GM23338 (cell line): ENCODE data around the gene PPHLN1. TPM values are rescaled to one million over a fixed set of nuclear protein-coding genes. Genes with fewer than 3 reads are reported as not detected.

ENCODE experiments used
- ATAC-seq: fragments of 200-7000 bp; cut with Tn5 transposase; 3 replicates; pipeline ENCODE4 v1.9.1; 2020
- DNase-seq: peaks from one replicate; pipeline ENCODE4 v3.0.0-alpha.2; 2015; ENCODE audit warnings: low spot score
- H2AFZ ChIP-seq: fragments of 200-600 bp; sonication (generic); 2 replicates; pipeline ENCODE4 v1.8.0; 2016; ENCODE audit warnings: antibody characterized with exemption, mild to moderate bottlenecking, moderate library complexity
- H3F3A ChIP-seq: fragments of 200-600 bp; sonication (generic); replicated peaks from 2 replicates; pipeline ENCODE4 v1.8.0; 2017; ENCODE audit warnings: antibody characterized with exemption, mixed run types, low read depth
- H3K27ac ChIP-seq: fragments of 200-600 bp; sonication (generic); 2 replicates; pipeline ENCODE4 v1.6.1; 2016; ENCODE audit warnings: low read depth
- H3K27me3 ChIP-seq: fragments of 200-600 bp; sonication (generic); 2 replicates; pipeline ENCODE4 v1.8.0; 2016; ENCODE audit warnings: mild to moderate bottlenecking, mixed run types, moderate library complexity; ENCODE audit not compliant: insufficient read depth
- H3K36me3 ChIP-seq: fragments of 200-600 bp; sonication (generic); 2 replicates; pipeline ENCODE4 v1.8.0; 2016; ENCODE audit warnings: mild to moderate bottlenecking; ENCODE audit not compliant: insufficient read depth
- H3K4me1 ChIP-seq: fragments of 200-600 bp; sonication (generic); 2 replicates; pipeline ENCODE4 v1.8.0; 2016; ENCODE audit warnings: mild to moderate bottlenecking, moderate library complexity; ENCODE audit not compliant: insufficient read depth
- H3K4me2 ChIP-seq: fragments of 200-600 bp; sonication (generic); 2 replicates; pipeline ENCODE4 v1.7.1; 2017; ENCODE audit warnings: mixed run types
- H3K4me3 ChIP-seq: fragments of 200-600 bp; sonication (generic); 2 replicates; pipeline ENCODE4 v1.6.1; 2016; ENCODE audit warnings: mixed run types
- H3K79me2 ChIP-seq: fragments of 200-600 bp; sonication (generic); replicated peaks from 2 replicates; pipeline ENCODE4 v1.8.0; 2017; ENCODE audit warnings: mild to moderate bottlenecking; ENCODE audit not compliant: insufficient read depth
- H3K9me2 ChIP-seq: fragments of 200-600 bp; sonication (generic); 2 replicates; pipeline ENCODE4 v1.8.0; 2017; ENCODE audit not compliant: insufficient read depth
- H4K20me1 ChIP-seq: fragments of 200-600 bp; sonication (generic); replicated peaks from 2 replicates; pipeline ENCODE4 v1.8.0; 2017; ENCODE audit warnings: mild to moderate bottlenecking; ENCODE audit not compliant: insufficient read depth
- H3K27ac Mint-ChIP-seq: 2 replicates; pipeline ENCODE4 v1.8.0; 2020; ENCODE audit warnings: inconsistent platforms, mild to moderate bottlenecking, moderate library complexity, mixed read lengths
- H3K27me3 Mint-ChIP-seq: 3 replicates; pipeline ENCODE4 v1.8.0; 2022; ENCODE audit warnings: low read depth, mild to moderate bottlenecking, moderate library complexity, mixed read lengths, inconsistent platforms; ENCODE audit not compliant: insufficient read depth, poor library complexity
- H3K36me3 Mint-ChIP-seq: 3 replicates; pipeline ENCODE4 v1.8.0; 2021; ENCODE audit warnings: low read depth, mild to moderate bottlenecking, inconsistent platforms, moderate library complexity, mixed read lengths
- H3K4me1 Mint-ChIP-seq: 3 replicates; pipeline ENCODE4 v1.8.0; 2020; ENCODE audit warnings: mild to moderate bottlenecking, inconsistent platforms, mixed read lengths
- H3K4me3 Mint-ChIP-seq: 3 replicates; pipeline ENCODE4 v1.8.0; 2021; ENCODE audit warnings: moderate library complexity, mild to moderate bottlenecking, inconsistent platforms, mixed read lengths
- H3K9me3 Mint-ChIP-seq: 3 replicates; pipeline ENCODE4 v1.8.0; 2020; ENCODE audit warnings: moderate library complexity, mild to moderate bottlenecking, inconsistent platforms, mixed read lengths
- EZH2phosphoT487 ChIP-seq: fragments of 200-600 bp; sonication (generic); IDR thresholded peaks from one replicate; pipeline ENCODE4 v1.8.1; 2018; ENCODE audit warnings: antibody characterized with exemption; ENCODE audit not compliant: unreplicated experiment
- JUNB ChIP-seq: IDR thresholded peaks from one replicate; pipeline ENCODE4 v1.6.1; 2016; ENCODE audit warnings: antibody characterized with exemption; ENCODE audit not compliant: unreplicated experiment
- NANOG ChIP-seq: IDR thresholded peaks from 2 replicates; pipeline ENCODE4 v1.6.1; 2016; ENCODE audit warnings: antibody characterized with exemption, borderline replicate concordance
- POLR2AphosphoS5 ChIP-seq: IDR thresholded peaks from 2 replicates; pipeline ENCODE4 v1.6.1; 2016; ENCODE audit warnings: antibody characterized with exemption, low read depth
- STAT1 ChIP-seq: IDR thresholded peaks from one replicate; pipeline ENCODE4 v1.6.1; 2016; ENCODE audit warnings: antibody characterized with exemption; ENCODE audit not compliant: unreplicated experiment
- ZNF331 ChIP-seq: fragments of 250-450 bp; sonication (Bioruptor Pico); IDR thresholded peaks from 2 replicates; pipeline ENCODE4 v1.5.0; 2020; ENCODE audit warnings: low read depth, mild to moderate bottlenecking, moderate library complexity
- polyA plus RNA-seq: library from polyadenylated mRNA; unstranded; fragments of >200 nt; fragmentation: Nextera tagmentation; extraction: Ambion mirVana; gene quantifications from 2 replicates; pipeline ENCODE4 v1.2.1, GENCODE V29; 2016
- total RNA-seq: library from RNA; depleted of rRNA; stranded (reverse); fragments of >200 nt; shearing (Covaris generic); gene quantifications from 2 replicates; pipeline ENCODE4 v1.2.3, GENCODE V29; 2014
- TF ChIP-seq, protein P1 (sequence below): IDR thresholded peaks from one replicate; pipeline ENCODE4 v1.6.1; 2018; ENCODE audit warnings: antibody characterized with exemption; ENCODE audit not compliant: unreplicated experiment

The PPHLN1 gene
- total and polyA plus RNA-seq, 2 experiments from 2014 or later = 93.0 to 103 TPM

DNA sequence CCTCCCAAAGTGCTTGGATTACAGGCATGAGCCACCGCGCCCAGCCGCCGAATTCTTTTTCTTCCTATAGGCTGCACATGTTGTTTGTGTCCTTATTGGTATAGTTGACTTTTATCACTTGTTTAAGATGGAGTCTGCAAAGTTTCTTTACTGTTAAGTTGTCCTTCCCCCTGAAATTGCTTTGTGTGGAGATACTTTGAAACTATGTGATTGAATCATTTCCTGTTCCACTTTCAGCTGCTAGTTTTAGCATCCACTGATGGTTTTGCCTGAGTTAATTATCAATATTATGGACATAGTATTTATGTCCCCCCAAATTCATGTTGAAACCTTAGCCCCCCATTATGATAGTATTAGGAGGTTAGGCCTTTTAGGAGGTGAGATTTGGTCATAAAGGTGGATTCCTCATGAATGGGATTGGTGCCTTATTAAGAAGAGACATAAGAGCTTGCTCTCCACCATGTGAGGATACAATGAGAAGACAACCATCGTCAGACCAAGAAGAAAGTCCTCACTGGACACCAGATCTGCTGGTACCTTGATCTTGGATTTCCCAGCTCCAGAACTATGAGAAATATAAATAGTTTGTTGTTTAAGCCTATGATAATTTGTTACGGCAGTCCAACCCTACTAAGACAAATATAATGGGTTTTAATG is 34.9 kb downstream of the PPHLN1 start:
- 0 out of 2 replicates have a peak overlapping the region, but pooled peaks have one; percentile 1 for H3K27ac Mint-ChIP-seq
- H3K4me1 Mint-ChIP-seq = peaks cover 11% of the 10 kb centered on the region; the same call in 2 of the 3 replicates
- TF ChIP-seq POLR2AphosphoS5 (no peak), STAT1 (no peak)
- TF ChIP-seq, protein P1, sequence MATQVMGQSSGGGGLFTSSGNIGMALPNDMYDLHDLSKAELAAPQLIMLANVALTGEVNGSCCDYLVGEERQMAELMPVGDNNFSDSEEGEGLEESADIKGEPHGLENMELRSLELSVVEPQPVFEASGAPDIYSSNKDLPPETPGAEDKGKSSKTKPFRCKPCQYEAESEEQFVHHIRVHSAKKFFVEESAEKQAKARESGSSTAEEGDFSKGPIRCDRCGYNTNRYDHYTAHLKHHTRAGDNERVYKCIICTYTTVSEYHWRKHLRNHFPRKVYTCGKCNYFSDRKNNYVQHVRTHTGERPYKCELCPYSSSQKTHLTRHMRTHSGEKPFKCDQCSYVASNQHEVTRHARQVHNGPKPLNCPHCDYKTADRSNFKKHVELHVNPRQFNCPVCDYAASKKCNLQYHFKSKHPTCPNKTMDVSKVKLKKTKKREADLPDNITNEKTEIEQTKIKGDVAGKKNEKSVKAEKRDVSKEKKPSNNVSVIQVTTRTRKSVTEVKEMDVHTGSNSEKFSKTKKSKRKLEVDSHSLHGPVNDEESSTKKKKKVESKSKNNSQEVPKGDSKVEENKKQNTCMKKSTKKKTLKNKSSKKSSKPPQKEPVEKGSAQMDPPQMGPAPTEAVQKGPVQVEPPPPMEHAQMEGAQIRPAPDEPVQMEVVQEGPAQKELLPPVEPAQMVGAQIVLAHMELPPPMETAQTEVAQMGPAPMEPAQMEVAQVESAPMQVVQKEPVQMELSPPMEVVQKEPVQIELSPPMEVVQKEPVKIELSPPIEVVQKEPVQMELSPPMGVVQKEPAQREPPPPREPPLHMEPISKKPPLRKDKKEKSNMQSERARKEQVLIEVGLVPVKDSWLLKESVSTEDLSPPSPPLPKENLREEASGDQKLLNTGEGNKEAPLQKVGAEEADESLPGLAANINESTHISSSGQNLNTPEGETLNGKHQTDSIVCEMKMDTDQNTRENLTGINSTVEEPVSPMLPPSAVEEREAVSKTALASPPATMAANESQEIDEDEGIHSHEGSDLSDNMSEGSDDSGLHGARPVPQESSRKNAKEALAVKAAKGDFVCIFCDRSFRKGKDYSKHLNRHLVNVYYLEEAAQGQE = no peak
- H3K4me3 ChIP-seq = no peak overlapping the region
- no peaks in the 10 kb centered on the region for H3K36me3 ChIP-seq
- peaks cover 2% of the 10 kb centered on the region; the same call in 2 of the 3 replicates for H3K36me3 Mint-ChIP-seq
- no peaks in the 10 kb centered on the region for H3K27me3 ChIP-seq
- no peak overlapping the region for H3K4me2 ChIP-seq
- no peaks in the 10 kb centered on the region for H3F3A ChIP-seq
- H4K20me1 ChIP-seq = peaks cover 5% of the 10 kb centered on the region
- H3K27ac ChIP-seq = no peak overlapping the region
- H3K9me3 Mint-ChIP-seq = no peaks in the 10 kb centered on the region
- ATAC-seq (no peak), DNase-seq (no peak)
- no peak overlapping the region for H3K4me3 Mint-ChIP-seq
- H3K4me1 ChIP-seq = peaks cover 16% of the 10 kb centered on the region
- no peak overlapping the region for H2AFZ ChIP-seq
- no peaks in the 10 kb centered on the region for H3K9me2 ChIP-seq
- peaks cover 2% of the 10 kb centered on the region for H3K27me3 Mint-ChIP-seq
- H3K79me2 ChIP-seq = peaks cover 36% of the 10 kb centered on the region

DNA sequence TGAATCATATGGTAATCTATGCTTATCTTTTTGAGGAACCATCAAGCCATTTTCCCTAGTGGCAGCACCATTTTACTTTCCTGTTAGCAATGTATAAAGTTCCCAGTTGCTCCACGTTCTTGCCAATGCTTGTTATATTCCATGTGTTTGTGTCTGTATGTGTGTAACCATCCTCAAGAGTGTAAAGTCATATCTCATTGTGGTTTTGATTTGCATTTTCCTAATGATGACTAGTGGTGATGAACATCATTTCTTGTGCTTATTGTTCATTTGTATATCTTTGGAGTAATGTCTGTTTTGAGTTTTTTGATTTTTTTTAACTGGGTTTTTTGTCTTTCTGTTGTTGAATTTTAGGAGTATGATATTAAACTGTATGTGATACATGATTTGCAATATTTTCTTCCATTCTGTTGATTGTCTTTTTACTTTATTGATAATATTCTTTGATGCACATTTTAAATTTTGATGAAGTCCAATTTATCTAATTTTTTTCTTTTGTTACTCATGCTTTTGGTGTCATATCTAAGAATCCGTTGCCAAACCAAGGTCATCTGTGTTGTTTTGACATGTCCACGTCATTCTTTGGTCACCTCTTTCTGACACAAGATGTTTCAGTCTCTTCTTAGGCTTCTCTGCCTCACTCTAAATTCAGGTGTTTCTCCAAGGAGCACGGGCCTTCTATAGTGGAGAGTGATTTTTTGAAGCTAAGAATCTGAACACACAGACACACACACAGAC is 36.1 kb downstream of the PPHLN1 start:
- Histone ChIP-seq H3K27ac (no peak overlapping the region), H3K79me2 (peaks cover 43% of the 10 kb centered on the region), H3K4me2 (no peak overlapping the region), H3F3A (no peaks in the 10 kb centered on the region), H4K20me1 (peaks cover 5% of the 10 kb centered on the region), H3K36me3 (no peaks in the 10 kb centered on the region), H3K4me3 (no peak overlapping the region), H3K9me2 (no peaks in the 10 kb centered on the region), H3K4me1 (peaks cover 16% of the 10 kb centered on the region), H3K27me3 (no peaks in the 10 kb centered on the region), H2AFZ (no peak overlapping the region)
- no peak for DNase-seq
- TF ChIP-seq, protein P1 = no peak
- TF ChIP-seq EZH2phosphoT487 = no peak
- no peak for TF ChIP-seq NANOG
- TF ChIP-seq ZNF331 (CRISPR knock-in tag) = no peak
- TF ChIP-seq JUNB = no peak
- H3K27ac Mint-ChIP-seq = no peak overlapping the region
- H3K36me3 Mint-ChIP-seq = peaks cover 2% of the 10 kb centered on the region; the same call in 1 of the 3 replicates
- ATAC-seq = no peak
- H3K4me1 Mint-ChIP-seq = peaks cover 14% of the 10 kb centered on the region
- H3K4me3 Mint-ChIP-seq = no peak overlapping the region
- no peaks in the 10 kb centered on the region for H3K9me3 Mint-ChIP-seq
- peaks cover 2% of the 10 kb centered on the region for H3K27me3 Mint-ChIP-seq
